GM19397 (cell line): ENCODE data around the gene ADISSP.

Experiments used
- ATAC-seq: cut with Tn5 transposase; IDR thresholded peaks from one replicate; pipeline ENCODE4 v1.9.1; 2021; ENCODE audit warnings: mild to moderate bottlenecking, moderate library complexity; ENCODE audit not compliant: unreplicated experiment

The ADISSP gene

DNA sequence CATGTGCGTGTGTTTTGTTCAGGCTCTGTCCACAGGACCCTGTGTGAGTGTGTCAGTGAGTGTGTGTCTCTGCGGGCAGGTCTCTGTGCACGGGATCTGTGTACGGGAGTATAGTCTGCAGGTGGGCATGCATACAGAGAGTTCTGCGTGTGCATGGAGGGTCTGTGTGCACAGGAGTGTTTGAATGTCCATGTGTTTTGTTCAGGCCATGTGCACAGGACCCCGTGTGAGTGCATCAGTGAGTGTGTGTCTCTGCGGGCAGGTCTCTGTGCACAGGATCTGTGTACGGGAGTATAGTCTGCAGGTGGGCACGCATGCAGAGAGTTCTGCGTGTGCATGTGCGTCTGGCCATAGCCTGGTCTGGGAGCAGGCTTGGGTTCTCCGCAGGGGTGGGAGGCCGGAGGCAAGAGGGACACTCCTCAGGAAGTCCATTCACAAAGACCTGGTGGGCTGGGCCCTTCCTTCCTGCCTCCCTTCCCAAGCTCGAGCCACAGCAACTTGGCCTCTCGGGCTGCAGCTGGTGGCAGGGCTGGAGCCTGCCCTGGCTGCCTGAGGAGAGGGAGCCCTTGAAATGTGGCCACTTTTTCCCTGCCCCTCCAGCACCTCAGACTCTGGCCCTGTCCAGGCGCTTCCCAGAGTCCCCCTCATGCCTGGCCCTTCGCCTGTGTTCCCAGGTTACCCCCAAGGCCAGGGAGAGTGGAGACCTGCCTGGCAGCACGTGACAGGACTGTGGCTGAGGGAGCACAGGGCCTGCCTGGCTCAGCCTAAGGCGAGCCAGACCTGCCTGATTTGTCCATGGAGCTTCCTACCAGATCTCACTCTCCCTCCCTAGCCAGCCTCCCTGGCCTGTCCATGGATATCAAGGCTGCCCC lies 28.3 kb downstream of the ADISSP start:
- no peak for ATAC-seq

DNA sequence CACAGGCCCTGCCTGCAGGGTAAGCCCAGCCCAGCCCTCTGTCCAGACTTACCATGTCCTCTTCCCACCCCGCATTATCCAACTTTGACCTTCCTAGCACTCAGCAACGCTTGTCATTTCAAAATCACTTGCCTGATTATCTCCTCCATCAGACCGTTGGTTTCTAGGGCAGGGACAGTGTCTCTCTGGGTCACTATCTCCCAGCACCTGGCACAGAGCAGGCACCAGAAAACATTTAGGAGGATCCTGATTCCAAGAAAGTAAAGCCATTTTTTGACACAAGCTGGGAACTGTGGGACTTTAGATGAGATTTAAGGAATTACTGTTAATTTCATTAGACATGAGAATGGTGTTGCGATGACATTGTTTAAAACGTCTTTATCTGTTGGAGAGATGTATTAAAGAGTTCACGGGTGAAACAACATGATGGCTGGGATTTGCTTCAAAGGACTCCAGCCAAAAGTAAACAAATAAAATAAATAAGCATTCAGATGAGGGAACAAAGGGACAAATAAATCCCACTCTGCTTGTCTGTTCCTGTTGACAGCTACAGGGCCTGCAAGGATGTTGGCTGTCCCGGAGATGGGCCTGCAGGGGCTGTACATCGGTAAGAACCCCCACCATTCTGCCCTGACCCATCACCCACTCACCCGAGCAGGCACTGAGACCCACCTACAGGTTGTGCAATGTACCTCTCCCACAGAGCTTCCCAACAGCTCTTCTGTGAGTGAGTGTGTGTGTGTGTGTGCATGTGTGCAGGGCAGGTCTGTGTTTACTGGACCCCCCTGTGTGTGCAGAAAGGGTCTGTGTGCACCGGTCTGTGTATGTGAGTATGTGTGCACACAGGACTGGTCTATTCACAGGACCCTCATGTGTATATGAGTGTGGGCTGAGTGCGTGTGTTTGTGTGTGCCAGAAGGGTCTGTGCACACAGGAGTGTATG lies 29.2 kb downstream of the ADISSP start:
- no peak for ATAC-seq

DNA sequence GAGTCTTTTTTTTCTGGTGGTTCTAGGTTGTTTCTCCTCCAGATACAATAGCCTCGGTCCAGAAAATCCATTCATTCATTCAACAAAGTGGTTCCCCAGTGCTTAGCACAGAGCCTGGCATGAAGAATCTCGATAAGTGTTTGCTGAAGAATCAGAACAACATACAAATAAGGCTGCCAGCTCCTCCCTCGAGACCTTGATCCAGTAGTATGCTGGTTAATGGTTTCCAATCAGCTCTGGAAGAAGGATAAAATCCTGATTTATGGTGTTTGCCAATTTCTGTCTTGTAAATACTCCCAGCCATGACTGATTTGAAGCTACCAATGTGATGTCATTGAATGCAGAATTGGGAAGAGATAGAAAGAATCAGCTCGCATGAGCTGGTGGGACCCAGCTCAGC lies 31.8 kb downstream of the ADISSP start:
- no peak for ATAC-seq

DNA sequence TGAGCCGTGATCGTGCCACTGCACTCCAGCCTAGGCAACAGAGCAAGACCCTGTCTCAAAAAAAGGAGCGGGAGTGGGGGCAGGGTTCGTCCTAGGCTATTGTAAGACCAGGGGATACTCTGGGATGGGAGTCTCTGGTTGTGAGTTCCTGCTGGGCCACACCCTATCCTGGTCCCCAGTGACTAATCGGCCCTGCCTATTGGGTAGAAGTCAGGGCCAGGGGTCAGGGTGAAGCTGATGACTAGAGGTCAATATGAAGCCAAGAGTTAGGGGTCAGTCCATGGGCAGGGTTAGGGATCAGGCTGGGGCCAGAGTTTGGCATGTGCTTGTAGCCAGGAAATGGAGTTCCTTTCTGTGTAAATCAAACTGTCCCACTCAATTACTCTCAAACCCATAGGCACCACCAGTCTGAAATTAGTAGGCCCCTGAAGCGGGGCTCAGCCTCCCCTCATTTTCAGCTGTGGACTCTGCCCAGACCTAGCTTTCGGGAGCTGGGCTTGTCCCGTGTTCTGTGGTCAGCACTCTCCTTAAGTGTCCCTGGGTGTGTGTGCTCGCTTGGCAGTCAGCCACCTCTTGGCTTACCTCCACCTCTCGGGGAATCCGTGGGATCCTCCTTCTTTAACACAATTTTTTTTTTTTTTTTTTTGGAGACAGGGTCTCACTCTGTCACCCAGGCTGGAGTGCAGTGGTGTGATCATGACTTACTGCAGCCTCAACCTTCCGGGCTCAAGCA lies 33.3 kb downstream of the ADISSP start:
- ATAC-seq: no peak

DNA sequence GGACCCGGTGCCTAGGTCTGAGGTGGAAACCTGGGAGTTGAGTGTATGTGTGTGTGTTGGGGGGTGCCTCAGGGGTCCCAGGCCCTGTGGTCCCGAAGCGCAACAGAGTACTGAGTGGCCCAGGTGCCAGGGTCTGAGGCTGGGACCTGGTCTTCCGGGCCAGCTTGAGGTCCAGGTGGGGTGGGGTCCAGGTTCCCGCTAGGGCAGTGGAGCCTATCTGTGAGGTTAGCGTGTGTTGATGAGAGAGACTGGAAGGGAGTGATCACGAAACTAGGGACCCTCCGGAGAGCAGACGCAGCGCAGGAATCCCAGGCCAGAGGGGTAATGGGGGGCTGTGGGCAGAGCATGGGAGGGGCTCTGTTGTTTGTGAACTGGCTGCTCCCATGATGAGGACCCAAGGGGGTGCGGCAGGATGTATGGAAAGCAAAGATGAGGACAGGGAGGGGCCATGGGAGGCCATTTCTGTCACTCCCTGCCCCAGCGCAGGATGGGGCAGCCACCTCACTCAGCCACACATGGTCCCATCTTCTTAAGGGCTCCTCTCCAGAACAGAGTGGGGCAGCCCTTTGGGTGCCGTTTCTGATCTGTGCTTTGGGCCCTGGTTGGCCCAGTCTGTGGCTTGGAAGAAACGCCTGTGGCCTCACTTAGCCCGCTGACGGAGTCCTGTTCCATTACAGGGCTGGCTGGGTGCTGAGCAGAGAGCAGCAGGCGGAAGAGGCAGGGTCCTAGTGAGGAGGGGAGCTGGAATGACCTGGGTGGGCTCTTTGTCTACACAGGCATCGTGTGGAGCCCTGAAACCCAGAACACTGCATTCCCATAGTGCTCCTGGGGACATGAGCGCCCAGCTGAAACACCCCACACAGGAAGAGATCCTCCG lies 34.2 kb downstream of the ADISSP start:
- no peak for ATAC-seq

DNA sequence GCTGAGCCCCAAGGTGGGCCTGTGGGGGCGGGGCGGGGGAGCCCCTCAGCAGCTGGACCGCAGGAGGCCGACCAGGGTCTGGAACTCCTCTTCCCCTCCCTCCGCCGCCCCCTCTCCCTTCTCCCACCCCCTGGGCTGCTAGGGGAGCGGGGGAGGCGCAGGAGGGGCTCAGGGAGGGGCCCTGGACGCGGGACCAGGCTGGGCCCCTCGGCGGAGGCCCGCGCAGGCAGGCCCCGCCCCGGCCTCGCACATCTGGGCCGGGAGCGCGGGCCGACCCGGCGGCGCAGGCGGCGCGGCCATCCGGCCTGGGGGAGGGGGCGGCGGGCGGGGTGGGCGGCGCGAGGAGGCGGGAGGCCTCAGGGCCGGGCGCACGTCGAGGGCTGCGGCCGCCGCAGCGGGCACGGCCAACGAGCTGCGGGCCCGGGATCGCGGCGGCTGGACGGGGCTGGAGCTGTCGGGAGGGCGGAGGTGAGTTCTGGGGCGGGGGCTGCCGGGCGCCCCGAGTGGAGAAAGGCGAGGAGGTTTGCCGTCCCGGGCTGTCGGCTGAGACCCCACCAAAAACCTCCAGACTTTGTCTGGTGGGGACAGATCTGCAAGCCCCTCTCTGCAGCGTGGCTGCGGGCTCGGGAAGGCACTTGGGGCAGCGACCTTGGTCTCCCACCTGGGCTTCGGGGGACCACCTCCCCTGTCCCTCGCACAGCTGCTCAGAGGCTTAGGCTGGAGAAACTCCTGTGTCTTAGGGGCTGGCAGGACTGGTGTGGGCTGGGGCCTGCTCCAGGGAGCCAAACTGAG lies 35.0 kb downstream of the ADISSP start, which contains the start of gene HSPA12B:
HSPA12B (plus strand) TSS at position 359 of the 792 bp plus-strand sequence. CDS start 5,990 bp downstream, outside the sequence.
- ATAC-seq: no peak

DNA sequence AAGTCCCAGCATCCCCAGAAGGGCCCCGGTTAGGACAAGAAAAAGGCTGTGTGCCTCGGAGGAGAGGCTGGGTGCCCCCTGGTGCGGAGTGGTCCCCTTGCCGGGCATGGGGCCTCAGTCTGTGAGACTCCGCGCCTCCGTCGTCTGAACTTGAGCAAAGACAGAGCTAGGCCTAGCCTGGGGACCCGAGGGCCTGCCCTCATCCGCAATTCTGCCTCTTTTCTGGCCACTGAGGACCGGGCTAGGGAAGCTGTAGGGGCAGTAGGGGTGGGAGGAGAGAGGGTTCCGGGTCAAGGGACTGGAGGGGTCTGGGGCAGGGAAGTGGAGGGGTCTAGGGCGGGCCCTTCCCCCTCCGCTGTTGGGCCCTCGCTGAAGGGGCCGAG lies 35.6 kb downstream of the ADISSP start:
- no peak for ATAC-seq

DNA sequence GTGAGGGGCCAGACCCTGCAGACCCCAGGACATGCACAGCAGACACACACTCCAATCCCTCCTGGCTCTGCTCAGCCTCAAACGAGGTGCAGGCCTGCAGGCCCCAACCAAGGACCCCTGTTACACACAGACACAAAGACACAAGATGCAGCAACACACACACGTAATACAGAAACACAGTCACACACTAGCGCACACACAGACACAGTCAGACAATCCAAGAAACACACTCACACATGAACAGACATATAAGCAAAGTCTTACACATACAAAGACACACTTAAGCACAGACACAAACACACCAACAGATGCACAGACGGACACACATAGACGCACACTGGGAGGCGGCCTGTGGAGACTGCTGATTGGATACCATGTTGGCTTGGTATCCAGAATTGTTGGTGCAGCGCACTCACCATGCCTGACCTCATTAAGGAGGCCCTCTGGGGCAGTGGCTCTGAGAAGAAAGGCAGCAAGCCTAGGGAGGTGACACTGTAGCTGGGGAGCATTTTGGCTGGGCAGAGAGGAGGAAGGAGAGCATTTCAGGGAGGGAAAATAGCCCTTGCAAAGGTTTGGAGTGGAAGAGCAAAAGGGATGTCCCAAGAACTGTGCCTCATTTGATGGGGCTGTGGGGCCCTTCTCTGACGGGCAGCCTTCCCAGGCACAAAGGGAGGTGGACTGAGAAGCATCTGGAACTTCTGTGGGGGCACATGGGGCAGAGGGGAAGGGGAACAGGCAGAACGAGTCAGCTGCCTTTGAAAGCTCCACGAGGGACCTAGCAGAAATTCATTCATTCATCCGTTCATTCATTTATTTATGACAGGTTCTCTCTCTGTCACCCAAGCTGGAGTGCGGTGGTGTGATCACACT lies 36.5 kb downstream of the ADISSP start:
- ATAC-seq: no peak

DNA sequence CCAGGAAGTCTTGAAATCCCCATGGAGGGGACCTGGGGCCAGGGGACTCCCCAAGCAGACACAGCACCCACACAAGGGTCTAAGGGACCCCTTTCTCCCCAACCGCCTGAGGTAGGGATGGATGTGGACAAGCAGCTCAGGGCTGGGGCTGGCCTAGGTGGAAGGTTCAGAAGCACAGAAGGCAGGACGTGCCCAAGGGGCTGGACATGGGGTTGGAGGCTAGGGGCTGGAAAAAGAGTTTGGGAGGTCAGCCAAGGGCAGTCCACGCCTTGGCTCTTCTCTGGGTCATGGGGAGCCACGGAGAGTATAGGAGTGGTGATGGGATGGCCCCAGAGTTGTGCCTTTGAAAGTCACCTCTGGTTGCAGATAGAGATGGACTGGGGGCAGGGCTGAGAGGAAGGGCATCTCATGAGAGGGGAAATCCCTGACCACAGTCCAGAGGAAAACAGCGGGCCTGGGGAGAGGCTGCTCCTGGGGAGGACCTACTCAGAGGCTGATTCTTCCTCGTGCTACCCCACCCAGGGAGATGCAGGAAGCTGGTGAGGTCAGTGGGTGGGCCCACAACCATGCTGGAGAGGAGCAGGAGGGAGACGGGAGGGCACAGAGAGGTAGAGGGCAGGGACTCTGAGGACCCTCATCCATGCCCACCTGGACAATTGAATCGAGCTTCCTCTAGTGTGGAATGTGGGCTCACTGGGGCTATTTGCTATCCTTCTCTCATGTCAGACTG lies 37.6 kb downstream of the ADISSP start:
- no peak for ATAC-seq

DNA sequence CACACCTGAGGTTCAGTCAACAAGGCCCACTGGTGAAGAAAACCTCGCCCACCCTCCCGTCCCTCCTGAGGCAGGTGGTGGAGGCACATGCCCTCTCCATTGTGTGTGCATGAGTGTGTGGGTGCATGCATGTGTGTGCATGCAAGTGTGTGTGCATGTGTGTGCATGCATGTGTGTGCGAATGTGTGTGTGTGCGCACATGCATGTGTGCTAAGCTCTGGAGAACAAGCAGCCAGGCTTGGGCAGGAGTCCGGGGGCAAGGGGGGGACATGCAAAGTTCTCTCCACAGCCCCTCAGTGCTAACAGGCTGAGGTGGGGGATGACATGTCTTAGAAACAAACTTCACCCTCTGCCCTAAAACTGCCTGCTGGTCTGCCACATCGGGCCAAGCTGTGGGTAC lies 38.2 kb downstream of the ADISSP start:
- no peak for ATAC-seq

DNA sequence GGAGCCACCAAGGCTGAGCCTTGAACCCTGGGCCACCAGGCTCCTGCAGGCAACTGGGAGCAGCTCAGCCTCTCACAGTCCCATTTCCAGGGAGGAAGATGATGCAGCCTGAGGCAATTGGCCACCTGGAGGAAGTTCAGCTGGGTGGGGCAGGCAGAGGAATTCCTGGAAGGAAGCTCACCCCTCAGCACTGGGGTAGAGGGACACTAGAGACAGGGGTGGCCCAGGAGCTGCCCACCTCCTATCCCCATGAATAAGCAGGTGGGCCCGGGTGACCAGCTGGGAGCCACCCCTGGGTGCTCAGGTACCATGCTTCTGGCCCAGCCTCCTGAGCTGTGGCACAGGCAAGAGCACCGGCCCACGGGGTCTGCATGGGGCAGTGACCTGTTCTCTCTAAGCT lies 38.7 kb downstream of the ADISSP start:
- no peak for ATAC-seq

DNA sequence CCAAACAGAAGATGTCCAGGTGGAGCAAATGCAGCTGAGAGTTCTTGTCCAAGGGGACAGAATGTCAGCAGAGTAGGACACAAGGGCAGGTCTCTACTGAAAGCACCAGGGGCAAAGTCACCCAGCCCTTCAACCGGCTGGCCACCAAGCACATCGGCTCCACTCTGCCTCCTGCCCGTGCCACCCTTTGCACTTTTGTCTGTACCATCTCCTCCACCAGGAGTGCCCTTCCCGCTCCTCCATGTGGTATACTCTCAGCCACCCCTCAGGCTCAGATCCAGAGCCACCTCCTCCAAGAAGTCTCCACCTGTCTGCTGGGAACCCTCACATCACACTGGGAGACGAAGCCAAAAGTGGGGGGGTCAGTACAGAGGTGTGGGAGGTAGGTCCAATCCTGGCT lies 39.2 kb downstream of the ADISSP start:
- ATAC-seq: no peak

DNA sequence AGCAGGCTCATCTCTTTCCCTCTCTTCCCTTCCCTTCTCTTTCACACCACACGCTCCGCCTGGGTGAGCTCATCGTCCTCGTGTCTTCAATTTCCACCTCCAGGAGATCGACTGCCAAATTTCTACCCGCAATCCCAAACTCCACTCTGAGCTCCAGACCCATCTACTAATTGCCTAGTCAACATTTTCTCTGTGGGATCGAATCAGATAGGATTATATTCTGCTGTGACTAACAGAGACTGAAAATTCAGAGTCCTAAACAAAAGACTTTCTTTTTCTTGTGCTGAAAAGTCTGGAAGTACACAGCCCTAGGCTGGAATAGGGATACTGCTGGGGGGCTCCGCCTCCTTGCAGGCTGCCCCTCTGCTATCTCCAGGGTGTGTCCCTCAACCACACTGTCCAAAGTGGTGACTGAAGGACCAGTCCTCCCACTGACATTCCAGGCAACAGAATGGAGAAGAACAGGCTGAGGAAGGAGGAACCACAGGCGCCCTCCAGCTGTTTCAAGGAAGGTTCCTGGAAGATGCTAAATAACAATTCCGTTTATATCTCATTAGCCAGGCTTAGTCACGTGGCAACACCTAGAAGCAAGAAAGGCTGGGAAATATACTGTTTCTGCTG lies 40.0 kb downstream of the ADISSP start:
- ATAC-seq: no peak

DNA sequence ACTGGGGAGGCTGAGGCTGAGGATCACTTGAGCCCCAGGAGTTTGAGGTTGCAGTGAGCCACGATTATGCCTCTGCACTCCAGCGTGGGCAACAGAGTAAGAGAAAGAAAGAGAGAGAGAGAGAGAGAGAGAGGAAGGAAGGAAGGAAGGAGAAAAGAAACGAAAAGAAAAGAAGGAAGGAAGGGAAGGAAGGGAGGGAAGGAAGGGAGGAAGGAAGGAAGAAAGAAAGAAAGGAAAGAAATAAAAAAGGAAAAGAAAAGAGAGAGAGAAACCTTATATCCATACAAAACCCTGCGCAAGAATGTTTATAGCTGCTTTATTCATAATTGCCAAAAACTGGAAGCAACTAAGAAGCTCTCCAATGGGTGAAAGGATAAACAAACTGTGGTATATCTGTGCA lies 43.2 kb downstream of the ADISSP start:
- no peak for ATAC-seq

DNA sequence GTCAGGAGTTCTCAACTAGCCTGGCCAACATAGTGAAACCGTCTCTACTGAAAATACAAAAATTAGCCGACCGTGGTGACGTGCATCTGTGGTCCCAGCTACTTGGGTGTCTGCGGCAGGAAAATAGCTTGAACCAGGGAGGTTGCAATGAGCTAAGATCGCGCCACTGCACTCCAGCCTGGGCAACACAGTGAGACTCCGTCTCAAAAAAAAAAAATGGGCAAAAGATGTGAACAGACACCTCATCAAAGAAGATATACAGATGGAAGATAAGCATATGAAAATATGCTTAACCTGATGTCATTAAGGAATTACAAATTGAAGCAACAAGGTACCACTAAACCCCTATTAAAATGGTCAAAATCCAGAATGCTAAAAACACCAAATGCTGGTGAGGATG lies 44.3 kb downstream of the ADISSP start:
- no peak for ATAC-seq

DNA sequence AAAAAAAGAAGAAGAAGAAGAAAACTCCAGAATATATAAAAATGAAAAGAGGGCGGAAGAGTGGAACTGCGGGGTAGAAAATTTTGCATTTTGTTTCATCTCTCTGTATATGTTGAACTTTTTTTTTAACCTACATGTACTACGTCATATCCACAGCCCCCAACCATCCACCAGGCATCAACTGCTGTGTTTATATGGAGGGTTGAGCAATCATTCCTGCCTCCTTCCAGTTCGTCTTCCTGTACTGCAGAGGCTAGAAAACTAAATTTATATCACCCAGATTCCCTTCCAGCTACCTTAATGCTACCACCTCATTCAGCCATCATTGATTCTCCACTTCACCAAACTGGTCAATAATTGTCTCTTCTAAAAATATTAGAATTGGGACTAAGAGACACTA lies 45.6 kb downstream of the ADISSP start:
- ATAC-seq: no peak

DNA sequence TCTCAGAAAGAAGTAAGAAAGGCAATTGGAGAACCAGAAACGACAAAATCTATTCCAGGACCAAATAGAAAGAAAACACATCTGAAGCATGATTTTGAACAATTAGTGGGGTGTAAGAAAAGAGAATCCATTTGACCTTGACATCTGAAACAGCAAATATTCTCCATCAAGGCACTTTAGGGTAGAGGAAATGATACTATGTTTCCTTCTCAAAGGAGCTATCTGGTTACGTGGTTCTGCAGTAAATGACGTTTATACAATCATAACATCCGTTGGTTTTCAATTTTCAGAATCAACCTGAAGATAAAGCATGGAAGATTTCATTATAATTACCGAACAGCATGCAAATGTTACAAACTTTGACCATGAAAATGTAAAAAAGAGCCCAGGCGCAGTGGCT lies 46.9 kb downstream of the ADISSP start:
- no peak for ATAC-seq
